ENCODE results near the gene KDM8.

DNA sequence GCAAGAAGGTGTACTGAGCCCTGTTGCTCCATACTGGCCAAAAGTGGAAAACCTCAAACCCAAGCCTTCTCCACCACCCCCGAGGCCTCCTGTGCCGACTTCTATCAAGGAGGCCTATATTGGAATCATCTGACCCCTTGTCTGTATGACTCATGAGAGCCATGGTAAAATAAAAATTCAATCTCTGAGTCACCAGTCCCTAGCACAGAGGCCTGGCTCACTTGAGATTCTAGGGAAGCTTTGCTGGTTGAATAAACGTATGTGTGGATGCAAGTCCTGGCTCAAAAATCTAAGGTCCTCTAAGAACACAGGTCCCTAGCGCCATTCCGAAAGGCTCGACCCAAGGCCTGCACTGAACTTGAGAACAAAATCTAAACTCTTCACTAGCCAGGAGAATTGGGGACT is 50.2 kb downstream of the KDM8 start:
- TF ChIP-seq POLR2A (IDR thresholded peaks at IDR 0.05) (no peak), POLR2AphosphoS5 (IDR thresholded peaks at IDR 0.05) (no peak)
- TF ChIP-seq, protein P1, sequence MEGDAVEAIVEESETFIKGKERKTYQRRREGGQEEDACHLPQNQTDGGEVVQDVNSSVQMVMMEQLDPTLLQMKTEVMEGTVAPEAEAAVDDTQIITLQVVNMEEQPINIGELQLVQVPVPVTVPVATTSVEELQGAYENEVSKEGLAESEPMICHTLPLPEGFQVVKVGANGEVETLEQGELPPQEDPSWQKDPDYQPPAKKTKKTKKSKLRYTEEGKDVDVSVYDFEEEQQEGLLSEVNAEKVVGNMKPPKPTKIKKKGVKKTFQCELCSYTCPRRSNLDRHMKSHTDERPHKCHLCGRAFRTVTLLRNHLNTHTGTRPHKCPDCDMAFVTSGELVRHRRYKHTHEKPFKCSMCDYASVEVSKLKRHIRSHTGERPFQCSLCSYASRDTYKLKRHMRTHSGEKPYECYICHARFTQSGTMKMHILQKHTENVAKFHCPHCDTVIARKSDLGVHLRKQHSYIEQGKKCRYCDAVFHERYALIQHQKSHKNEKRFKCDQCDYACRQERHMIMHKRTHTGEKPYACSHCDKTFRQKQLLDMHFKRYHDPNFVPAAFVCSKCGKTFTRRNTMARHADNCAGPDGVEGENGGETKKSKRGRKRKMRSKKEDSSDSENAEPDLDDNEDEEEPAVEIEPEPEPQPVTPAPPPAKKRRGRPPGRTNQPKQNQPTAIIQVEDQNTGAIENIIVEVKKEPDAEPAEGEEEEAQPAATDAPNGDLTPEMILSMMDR (IDR thresholded peaks at IDR 0.05) = no peak
